GM20431 (cell line): ENCODE data around the gene GRM4.

Experiments used
- in situ Hi-C: fragments of 300-500 bp; cut with MseI, MboI; formaldehyde crosslinking; loops from one replicate; pipeline ENCODE4 v1.15.0; 2020; ENCODE audit warnings: low sequenced_read_pairs; ENCODE audit not compliant: unreplicated experiment

GRM4 gene

DNA sequence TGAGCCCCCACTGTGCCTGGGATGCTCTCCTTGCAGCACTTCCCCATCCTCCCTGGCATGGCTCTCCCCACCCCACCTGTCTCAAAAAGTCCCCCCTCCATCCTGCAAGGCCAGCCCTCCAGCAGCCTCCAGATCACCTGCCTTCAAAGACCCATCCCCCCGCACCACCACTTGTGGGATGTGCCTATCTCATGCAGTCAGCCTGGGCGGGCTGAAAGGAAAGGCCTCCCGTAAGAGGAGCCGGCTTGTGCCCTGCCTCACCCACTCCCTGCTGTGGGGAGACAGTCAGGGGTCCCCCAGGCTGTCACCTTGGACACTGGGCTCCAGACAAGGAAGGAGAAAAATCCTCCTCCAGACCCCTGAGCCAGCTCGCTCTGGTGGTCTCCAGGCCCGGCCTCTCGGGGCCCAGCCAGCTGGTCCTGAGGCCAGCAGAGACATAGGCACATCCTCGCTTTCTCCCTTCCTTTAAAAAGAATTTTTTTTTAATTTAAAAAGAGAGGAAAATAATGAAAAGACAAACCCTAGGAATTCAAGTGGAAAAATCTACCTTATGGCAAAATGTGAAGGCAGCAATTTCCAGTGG lies 77.3 kb downstream of the GRM4 start:
- in situ Hi-C loops = no loop called here

DNA sequence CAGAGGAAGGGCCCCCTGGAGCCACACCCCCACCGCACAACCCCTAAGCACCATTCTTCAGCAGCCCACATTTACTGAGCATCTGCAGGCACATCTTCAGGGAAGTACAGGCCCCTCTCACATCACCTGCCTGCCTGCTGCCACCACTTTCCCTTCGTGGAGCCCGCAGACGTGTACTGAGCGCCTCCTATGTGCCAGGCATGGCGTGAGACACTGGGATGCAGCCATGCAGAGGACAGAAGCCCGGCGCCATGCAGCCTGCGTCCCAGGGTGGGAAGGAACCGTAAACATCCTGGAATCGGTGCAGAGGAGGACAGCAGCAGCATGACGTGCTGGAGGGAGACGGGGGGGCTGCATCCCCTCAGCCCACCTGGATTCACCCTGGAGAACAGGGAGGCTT lies 78.1 kb downstream of the GRM4 start:
- in situ Hi-C loops = no loop called here

DNA sequence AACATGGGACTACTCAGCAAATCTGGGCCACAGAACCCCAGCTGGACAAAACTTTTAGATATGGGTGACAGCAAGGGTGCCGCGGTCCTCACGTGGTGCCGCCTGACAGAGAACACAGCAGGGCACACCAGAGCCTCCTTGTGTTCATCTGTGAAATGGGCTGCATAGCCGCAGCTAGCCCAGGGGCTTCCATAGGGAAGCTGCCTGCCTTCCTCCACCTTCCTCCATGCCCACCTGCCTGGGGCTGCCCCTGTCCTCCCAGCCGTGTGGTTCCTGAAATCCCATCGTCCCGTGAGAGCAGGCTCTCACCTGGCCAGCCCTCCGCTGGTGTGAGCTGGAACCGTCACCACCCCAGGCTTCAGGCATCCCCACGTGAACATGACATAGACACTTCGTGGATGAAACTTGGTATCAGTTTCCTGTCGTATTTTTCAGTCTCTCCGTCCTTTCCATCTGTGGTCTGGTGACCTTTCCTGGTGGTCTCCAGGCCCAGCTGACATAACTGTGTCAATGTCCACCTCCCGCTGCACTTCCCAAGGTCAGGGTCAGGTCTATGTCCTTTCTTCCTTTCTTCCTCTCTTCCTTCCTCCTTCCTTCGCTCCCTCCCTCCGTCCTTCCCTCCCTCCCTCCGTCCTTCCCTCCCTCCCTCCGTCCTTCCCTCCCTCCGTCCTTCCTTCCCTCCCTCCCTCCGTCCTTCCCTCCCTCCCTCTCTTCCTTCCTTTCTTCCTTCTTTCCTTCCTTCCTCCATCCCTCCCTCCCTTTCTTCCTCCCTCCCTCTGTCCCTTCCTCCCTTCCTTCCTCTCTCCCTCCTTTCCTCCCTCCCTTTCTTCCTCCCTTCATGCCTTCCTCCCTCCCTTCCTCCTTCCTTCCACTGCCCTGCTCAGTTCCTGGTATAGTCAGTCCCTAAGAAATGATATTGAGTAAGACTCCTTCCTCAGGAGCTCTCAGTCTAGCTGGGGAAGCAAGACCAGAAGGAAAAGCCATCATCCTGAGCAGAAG lies 78.8 kb downstream of the GRM4 start:
- in situ Hi-C loops = no loop called here

DNA sequence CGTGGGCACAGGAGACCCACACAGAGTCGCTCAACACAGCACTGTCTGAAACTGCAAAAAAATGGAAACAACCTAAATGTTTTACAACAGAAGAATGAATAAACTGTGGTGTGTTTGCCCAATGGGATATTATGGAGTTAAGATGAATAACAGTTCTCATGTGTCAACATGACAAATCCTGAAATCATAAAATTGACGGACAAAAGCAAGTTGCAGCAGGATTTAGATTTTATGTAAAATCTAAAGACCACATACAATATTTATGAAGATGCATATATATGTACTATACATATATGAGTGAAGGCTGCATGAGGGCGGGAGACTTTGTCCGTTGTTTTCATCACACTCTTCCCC lies 79.7 kb downstream of the GRM4 start:
- in situ Hi-C loops = no loop called here

DNA sequence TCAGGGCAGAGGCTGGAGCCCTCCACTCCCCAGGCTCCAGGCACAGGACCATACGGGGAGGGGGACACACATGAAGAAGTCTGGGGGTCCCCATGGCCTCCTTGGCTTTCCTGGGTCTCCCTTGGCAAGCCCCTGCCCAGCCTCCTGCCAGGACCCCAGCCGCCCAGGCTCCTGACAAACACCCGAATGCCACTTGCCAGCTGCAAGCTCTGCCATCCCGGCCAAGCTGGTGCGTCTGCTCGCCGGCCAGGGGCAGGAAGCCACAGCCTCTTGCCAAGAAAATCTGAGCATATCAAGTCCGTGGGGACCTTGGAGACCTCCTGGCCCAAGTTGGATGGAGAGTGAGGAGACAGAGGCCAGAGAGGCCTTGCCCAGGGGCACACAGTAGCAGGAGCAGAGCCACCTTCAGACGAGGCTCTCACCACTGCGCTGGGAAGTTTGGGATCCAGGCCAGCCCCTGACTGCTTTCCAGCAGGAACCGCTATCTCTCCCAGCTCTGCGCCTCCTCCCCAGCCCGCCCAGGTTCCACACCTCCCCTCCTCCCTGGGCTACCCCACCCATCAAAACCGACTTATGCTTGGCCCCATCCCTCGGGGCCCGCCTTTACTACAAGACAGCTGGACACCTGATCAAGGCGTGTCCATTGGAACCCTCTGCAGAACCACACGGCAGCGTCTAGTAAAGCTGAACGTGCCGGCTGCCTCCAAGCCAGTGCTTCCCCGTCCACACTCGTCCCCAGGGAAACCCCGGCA lies 80.2 kb downstream of the GRM4 start:
- in situ Hi-C loops = no loop called here

DNA sequence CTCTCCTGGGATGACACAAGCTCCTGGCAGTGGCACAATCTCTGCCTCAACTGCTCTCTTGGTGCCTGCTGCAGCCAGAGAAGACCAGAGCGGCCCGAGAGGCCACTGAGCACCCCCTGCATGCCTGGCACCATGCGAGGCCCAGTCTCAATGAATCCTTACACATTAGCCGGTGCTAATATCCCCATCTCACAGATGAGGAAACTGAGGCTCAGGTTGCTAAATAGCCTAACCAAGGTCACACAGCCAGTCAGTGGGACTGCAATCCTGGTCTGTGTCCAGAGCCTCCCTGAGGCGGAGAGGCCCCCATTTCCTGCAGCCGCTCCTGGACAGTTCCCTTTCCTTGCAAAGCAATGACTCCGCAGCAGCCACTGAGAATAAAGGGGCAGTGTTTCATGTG lies 81.2 kb downstream of the GRM4 start:
- in situ Hi-C loops = no loop called here

DNA sequence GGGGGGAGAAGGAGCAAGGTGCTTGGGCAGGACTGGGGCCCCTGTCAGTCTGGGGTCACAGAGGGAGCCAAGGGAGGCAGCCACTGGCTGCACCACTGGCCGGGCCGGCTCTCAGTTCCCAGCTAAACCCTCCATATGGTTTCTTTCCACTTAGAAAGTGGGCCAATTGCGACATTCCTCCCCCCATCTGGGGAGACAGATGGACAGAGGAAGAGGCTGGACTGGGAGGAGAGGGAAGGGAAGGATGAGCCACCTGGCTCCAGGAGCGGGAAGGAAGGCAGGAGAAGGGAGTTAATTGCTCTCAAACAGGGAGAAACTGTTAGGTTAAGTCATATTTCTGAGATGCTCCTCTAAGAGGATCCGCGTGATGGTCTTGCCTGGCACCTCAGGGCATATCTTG lies 82.2 kb downstream of the GRM4 start:
- in situ Hi-C loops = no loop called here

DNA sequence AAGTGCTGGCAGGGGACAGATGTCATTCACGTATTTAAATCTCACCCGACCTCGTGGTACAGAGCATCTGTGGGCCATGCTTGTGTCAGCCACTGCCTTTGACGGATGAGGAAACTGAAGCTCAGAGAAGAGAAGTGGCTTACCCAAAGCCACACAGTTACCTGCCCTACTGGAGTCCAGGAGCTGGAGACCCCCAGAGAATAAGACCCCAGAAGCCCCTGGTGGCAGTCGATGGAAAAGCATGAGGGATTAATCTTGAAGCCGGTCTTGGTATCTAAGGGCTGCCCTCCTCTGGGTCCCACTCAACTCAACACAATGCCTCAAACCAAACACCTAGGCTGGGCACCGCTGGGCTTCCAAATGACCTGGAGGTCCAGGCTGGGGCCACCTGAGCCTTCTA lies 83.1 kb downstream of the GRM4 start:
- in situ Hi-C loops = no loop called here

DNA sequence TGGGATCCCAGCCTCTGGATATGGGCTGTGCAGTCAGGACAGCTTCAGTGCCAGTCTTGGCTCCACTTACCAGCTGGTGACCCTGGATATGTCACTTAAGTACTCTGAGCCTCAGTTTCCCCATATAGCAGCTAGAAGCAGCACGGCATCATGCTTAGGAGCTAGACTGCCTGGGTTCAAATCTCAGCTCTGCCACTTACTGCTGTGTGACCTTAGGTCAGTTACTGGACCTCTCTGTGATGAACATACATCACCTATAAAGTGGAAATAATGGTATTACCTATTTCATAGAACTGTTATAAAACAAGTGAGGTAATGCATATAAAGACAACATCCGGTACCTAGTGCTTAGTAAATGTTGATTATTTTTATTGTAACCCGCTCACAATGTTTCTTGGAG lies 83.7 kb downstream of the GRM4 start:
- in situ Hi-C loops = no loop called here

DNA sequence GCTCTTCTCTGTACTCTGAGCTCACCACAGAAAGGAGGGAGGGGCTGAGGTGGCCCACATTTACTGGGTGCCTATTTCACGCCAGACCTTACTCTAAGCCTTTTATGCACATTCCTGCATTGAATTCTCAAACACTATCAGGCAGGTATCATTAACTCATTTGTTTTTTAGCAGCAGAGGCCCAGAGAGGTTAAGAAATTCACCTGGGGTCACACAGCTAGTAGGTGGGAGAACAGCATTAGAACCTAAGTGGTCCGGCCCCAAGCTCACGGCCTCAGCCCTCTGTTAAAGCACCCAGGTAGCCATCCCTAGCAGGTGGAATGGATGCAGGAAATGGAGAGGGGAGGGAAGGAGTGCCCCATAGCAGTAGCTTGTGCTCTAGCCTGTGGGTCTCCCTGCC lies 84.5 kb downstream of the GRM4 start:
- in situ Hi-C loops = no loop called here

DNA sequence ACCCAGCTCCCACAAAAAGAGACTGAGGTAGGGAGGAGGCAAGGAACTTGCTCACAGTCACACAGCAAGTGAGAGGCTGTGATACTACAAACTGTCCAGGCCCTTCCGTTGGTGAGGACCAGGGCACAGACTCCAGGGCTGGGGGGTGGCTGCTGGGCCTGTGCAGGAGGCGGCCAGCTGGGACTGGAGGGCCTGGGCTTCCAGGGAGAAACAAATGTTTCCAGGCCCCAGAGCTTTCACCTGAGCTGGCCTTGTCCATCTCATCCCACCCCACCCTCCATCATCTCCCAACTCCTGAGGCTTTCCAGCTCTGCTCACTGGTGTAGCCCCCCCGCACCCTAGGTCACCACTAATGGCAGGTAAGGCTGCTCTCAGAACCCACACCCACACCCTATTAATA lies 86.0 kb downstream of the GRM4 start:
- in situ Hi-C loops = loop anchor here (10.0 kb wide), 1 partner anchor 95 kb away; no protein-coding TSS in a partner anchor

DNA sequence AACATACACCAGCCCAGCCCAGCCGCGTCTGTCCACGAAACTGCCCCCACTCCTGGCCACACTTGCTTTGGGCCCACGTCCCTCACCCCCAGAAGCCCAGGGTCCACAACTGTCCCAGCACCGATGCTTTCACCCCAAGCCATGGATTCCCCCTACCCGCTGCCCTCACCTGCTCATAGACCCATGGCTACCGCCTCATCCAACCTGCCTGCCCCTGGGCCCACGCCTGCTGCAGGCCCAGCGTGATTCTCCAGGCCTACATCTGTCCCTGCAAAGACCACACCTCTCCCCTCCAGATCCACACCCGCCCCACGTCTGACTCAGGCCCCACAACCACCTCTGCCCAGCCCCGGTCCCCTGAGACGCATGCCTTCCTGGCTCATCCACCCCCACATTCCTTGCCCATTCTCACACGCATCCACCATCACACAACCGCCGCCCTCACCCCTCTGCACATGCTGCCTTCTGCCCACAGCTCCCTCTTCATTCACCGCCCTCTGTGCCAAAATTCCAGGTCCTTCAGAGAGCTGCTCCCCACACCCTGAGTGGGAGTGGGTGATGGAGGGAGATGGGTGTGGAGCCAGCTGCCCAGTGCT lies 86.7 kb downstream of the GRM4 start:
- in situ Hi-C loops = loop anchor here (10.0 kb wide), 1 partner anchor 96 kb away; no protein-coding TSS in a partner anchor

DNA sequence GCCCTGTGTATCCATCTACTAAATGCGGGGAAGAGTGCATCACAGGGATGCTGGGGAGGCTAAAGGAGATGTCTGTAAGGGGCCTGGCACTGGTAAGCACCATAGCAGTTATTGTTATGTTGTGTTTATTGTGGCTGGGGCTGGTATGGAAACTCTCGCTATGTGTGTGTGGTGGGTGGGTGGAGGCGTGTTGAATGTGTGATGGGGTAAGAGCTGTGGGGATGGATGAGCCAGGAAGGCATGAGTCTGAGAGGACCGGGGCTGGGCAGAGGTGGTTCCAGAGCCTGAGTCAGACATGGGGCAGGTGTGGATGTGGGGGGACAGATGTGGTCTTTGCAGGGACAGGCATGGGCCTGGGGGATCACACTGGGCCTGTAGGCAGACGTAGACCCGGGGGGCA lies 88.1 kb downstream of the GRM4 start:
- in situ Hi-C loops = loop anchor here (10.0 kb wide), 1 partner anchor 97 kb away; no protein-coding TSS in a partner anchor

DNA sequence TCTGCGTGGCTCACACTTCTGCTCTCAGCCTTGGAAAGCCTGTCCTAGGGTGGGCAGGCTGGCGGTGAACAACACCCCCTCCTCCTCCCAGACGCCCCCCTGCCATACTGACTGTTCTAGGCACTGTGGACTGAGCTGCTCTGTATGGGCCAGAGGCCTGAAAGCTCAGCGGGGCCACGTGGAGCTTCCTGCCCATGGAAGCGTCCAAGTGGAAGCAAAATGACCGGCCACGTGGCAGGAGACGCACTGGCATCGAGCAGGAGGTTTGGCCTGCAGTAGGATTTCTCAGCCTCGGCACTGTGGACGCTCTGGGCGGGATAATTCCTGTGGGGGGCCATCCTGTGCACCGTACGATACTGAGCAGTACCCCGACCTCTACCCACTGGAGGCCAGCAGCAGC lies 88.7 kb downstream of the GRM4 start:
- in situ Hi-C loops = loop anchor here (10.0 kb wide), 1 partner anchor 98 kb away; no protein-coding TSS in a partner anchor

DNA sequence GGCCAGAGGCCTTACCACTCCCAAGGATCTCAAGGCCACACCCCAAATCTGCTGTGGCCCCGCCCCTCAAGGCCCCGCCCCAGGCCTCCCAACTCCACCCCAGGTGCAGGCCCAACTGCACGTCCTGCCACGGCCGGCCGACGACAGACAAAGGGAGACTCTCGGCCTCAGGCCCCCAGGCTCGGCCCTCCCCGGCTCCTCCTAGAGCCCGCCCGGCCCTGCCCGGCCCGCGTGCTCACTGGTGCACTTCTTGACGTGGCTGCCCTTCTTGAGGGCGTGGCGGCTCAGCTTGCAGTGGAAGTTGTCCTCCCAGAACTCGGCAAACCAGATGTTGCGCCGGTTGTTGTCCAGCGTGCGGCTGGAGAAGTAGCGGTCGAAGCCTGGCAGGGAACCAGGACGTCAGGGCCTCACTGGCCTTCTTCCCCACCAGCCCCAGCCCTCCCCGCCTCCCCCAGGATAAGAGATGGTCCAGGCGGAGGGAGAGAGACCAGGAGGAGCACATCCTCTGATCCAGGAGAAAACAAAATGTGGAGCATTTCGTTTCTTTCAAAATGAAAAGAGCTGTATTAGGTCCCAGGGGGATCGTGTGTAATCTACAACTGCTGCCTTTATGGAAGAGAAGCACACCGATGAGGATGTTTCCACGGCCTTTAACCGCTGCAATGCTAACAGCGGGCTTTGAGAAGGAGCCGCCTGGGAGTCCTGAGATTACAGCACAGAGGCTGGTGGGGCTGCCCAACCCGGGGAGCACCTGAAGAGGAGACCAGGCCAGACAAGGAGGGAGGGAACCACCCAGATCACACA lies 89.4 kb downstream of the GRM4 start:
- in situ Hi-C loops = loop anchor here (10.0 kb wide), 1 partner anchor 98 kb away; no protein-coding TSS in a partner anchor

DNA sequence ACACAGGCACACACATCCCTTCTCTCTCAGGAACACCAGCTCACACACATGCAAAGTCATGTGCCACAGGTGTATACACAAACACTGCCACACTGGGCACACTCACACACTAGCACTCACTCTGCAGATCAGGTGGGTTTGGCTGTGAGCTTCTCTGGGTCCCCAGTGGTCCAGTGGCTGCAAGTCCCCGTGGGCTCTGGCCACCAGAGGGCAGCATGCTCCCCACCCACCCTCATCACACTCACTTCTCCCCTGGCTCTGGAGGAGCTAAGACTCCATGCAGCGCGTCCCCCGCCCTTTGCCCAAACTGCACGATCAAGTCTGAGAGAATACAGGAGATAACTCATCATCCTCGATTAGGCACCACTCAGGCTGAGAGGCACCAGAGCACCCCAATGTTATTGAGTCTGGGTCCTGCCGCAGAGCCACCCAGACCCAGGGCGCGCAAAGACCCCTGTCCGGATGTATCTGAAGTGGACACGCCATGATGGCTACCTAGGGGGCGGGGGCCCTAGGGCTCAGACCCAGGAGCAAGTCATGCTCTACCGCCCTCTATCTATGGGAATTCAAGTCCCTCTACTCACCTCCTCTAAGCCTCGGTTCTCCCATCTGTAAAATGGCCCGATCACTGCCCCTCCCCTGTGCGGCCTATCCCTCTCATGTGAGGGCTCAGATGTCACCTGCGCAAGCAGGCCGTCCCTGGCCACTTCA lies 90.5 kb downstream of the GRM4 start:
- in situ Hi-C loops = loop anchor here (10.0 kb wide), 1 partner anchor 99 kb away; no protein-coding TSS in a partner anchor

DNA sequence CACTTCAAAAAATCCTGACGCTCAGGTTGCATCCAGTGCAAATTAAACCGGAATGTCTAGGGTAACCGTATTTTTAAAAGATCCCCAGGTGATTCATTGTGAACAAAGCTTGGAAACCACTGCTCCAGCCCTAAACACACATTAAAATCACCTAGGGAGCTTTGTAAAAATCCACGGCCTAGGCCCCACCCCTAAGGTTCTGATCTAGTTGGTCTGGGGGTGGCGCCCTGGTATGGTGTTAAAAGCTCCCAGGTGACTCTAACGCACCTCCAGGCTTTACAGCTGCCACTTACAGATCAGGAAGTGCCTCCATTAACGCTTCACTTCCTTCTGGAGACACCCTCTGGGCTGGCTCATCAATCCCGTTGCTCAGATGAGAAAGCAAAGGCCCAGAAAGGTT lies 92.2 kb downstream of the GRM4 start:
- in situ Hi-C loops = loop anchor here (10.0 kb wide), 1 partner anchor 101 kb away; no protein-coding TSS in a partner anchor

DNA sequence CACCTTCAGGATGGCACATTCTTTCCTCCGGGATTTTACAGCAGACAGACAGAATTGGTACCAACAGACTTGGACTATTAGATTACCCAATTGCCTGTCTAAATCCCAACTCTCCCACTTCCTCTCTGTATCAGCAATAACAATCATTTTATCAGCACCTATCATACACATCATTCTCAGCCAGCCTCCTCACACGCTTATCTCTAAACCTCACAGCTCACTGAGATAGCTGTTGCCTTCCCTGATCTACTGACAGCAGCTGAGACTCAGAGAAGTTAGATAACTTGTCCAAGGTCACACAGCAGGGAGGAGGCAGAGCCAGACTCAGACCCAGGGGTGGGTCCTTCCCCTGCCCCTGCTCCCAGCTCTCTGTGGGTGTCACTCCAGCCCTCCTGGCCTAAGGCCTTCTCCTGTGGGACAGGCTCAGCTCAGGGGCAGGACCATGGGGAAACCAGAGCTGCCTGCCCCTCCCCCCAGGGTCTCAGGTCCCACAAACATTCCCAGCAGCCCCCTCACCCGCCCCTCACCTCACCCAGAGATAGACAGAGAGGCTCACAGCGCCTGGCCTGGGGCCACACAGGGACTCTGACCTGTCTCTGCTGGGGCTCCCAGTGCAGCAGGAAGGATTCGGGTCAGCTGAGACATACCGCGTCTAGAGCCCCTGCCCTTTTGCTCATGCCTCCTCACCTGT lies 92.8 kb downstream of the GRM4 start:
- in situ Hi-C loops = loop anchor here (10.0 kb wide), 1 partner anchor 102 kb away; no protein-coding TSS in a partner anchor
